Hepatocyte (in vitro differentiated cells): ENCODE results near the gene C1orf53.
A peak's percentile ranks its signal among the peaks of the same experiment; 100 is the strongest.

ENCODE experiments used
- EZH2phosphoT487 ChIP-seq: fragments of 200-600 bp; sonication (generic); IDR thresholded peaks from one replicate; pipeline ENCODE4 v1.6.1; 2018; ENCODE audit warnings: antibody characterized with exemption, mild to moderate bottlenecking, low read depth, moderate library complexity; ENCODE audit not compliant: unreplicated experiment, severe bottlenecking
- TF ChIP-seq, protein P1 (sequence below): fragments of 200-600 bp; sonication (generic); IDR thresholded peaks from 2 replicates; pipeline ENCODE4 v1.5.1; 2016; ENCODE audit warnings: antibody characterized with exemption, mild to moderate bottlenecking; ENCODE audit not compliant: poor library complexity

- TF ChIP-seq, protein P1, sequence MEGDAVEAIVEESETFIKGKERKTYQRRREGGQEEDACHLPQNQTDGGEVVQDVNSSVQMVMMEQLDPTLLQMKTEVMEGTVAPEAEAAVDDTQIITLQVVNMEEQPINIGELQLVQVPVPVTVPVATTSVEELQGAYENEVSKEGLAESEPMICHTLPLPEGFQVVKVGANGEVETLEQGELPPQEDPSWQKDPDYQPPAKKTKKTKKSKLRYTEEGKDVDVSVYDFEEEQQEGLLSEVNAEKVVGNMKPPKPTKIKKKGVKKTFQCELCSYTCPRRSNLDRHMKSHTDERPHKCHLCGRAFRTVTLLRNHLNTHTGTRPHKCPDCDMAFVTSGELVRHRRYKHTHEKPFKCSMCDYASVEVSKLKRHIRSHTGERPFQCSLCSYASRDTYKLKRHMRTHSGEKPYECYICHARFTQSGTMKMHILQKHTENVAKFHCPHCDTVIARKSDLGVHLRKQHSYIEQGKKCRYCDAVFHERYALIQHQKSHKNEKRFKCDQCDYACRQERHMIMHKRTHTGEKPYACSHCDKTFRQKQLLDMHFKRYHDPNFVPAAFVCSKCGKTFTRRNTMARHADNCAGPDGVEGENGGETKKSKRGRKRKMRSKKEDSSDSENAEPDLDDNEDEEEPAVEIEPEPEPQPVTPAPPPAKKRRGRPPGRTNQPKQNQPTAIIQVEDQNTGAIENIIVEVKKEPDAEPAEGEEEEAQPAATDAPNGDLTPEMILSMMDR, result no peak
- TF ChIP-seq EZH2phosphoT487, result peak; percentile 54
These were observed 10.5 kb downstream of the C1orf53 start for GRCh38 chr1:197912739-197913494.
